GM23338 (cell line): ENCODE measurements around the gene INPP4B. TPM values are rescaled to one million over a fixed set of nuclear protein-coding genes. Genes with fewer than 3 reads are reported as not detected.

Experiments
- ATAC-seq: fragments of 200-7000 bp; cut with Tn5 transposase; 3 replicates; pipeline ENCODE4 v1.9.1; 2020
- DNase-seq: peaks from one replicate; pipeline ENCODE4 v3.0.0-alpha.2; 2015; ENCODE audit warnings: low spot score
- H2AFZ ChIP-seq: fragments of 200-600 bp; sonication (generic); 2 replicates; pipeline ENCODE4 v1.8.0; 2016; ENCODE audit warnings: antibody characterized with exemption, mild to moderate bottlenecking, moderate library complexity
- H3F3A ChIP-seq: fragments of 200-600 bp; sonication (generic); replicated peaks from 2 replicates; pipeline ENCODE4 v1.8.0; 2017; ENCODE audit warnings: antibody characterized with exemption, mixed run types, low read depth
- H3K27ac ChIP-seq: fragments of 200-600 bp; sonication (generic); 2 replicates; pipeline ENCODE4 v1.6.1; 2016; ENCODE audit warnings: low read depth
- H3K27me3 ChIP-seq: fragments of 200-600 bp; sonication (generic); 2 replicates; pipeline ENCODE4 v1.8.0; 2016; ENCODE audit warnings: mild to moderate bottlenecking, mixed run types, moderate library complexity; ENCODE audit not compliant: insufficient read depth
- H3K36me3 ChIP-seq: fragments of 200-600 bp; sonication (generic); 2 replicates; pipeline ENCODE4 v1.8.0; 2016; ENCODE audit warnings: mild to moderate bottlenecking; ENCODE audit not compliant: insufficient read depth
- H3K4me1 ChIP-seq: fragments of 200-600 bp; sonication (generic); 2 replicates; pipeline ENCODE4 v1.8.0; 2016; ENCODE audit warnings: mild to moderate bottlenecking, moderate library complexity; ENCODE audit not compliant: insufficient read depth
- H3K4me2 ChIP-seq: fragments of 200-600 bp; sonication (generic); 2 replicates; pipeline ENCODE4 v1.7.1; 2017; ENCODE audit warnings: mixed run types
- H3K4me3 ChIP-seq: fragments of 200-600 bp; sonication (generic); 2 replicates; pipeline ENCODE4 v1.6.1; 2016; ENCODE audit warnings: mixed run types
- H3K79me2 ChIP-seq: fragments of 200-600 bp; sonication (generic); replicated peaks from 2 replicates; pipeline ENCODE4 v1.8.0; 2017; ENCODE audit warnings: mild to moderate bottlenecking; ENCODE audit not compliant: insufficient read depth
- H3K9me2 ChIP-seq: fragments of 200-600 bp; sonication (generic); 2 replicates; pipeline ENCODE4 v1.8.0; 2017; ENCODE audit not compliant: insufficient read depth
- H4K20me1 ChIP-seq: fragments of 200-600 bp; sonication (generic); replicated peaks from 2 replicates; pipeline ENCODE4 v1.8.0; 2017; ENCODE audit warnings: mild to moderate bottlenecking; ENCODE audit not compliant: insufficient read depth
- H3K27ac Mint-ChIP-seq: 2 replicates; pipeline ENCODE4 v1.8.0; 2020; ENCODE audit warnings: inconsistent platforms, mild to moderate bottlenecking, moderate library complexity, mixed read lengths
- H3K27me3 Mint-ChIP-seq: 3 replicates; pipeline ENCODE4 v1.8.0; 2022; ENCODE audit warnings: low read depth, mild to moderate bottlenecking, moderate library complexity, mixed read lengths, inconsistent platforms; ENCODE audit not compliant: insufficient read depth, poor library complexity
- H3K36me3 Mint-ChIP-seq: 3 replicates; pipeline ENCODE4 v1.8.0; 2021; ENCODE audit warnings: low read depth, mild to moderate bottlenecking, inconsistent platforms, moderate library complexity, mixed read lengths
- H3K4me1 Mint-ChIP-seq: 3 replicates; pipeline ENCODE4 v1.8.0; 2020; ENCODE audit warnings: mild to moderate bottlenecking, inconsistent platforms, mixed read lengths
- H3K4me3 Mint-ChIP-seq: 3 replicates; pipeline ENCODE4 v1.8.0; 2021; ENCODE audit warnings: moderate library complexity, mild to moderate bottlenecking, inconsistent platforms, mixed read lengths
- H3K9me3 Mint-ChIP-seq: 3 replicates; pipeline ENCODE4 v1.8.0; 2020; ENCODE audit warnings: moderate library complexity, mild to moderate bottlenecking, inconsistent platforms, mixed read lengths
- CREB1 ChIP-seq: fragments of 250-450 bp; sonication (Bioruptor Pico); IDR thresholded peaks from 2 replicates; pipeline ENCODE4 v1.5.0; 2020; ENCODE audit warnings: low read depth, mild to moderate bottlenecking, moderate library complexity
- EZH2 ChIP-seq: fragments of 200-600 bp; sonication (generic); IDR thresholded peaks from one replicate; pipeline ENCODE4 v1.8.0; 2017; ENCODE audit warnings: antibody characterized with exemption, mild to moderate bottlenecking, low read depth; ENCODE audit not compliant: unreplicated experiment
- EZH2phosphoT487 ChIP-seq: fragments of 200-600 bp; sonication (generic); IDR thresholded peaks from one replicate; pipeline ENCODE4 v1.8.1; 2018; ENCODE audit warnings: antibody characterized with exemption; ENCODE audit not compliant: unreplicated experiment
- JUNB ChIP-seq: IDR thresholded peaks from one replicate; pipeline ENCODE4 v1.6.1; 2016; ENCODE audit warnings: antibody characterized with exemption; ENCODE audit not compliant: unreplicated experiment
- NANOG ChIP-seq: IDR thresholded peaks from 2 replicates; pipeline ENCODE4 v1.6.1; 2016; ENCODE audit warnings: antibody characterized with exemption, borderline replicate concordance
- POLR2AphosphoS5 ChIP-seq: IDR thresholded peaks from 2 replicates; pipeline ENCODE4 v1.6.1; 2016; ENCODE audit warnings: antibody characterized with exemption, low read depth
- STAT1 ChIP-seq: IDR thresholded peaks from one replicate; pipeline ENCODE4 v1.6.1; 2016; ENCODE audit warnings: antibody characterized with exemption; ENCODE audit not compliant: unreplicated experiment
- ZNF114 ChIP-seq: fragments of 250-450 bp; sonication (Bioruptor Pico); IDR thresholded peaks from 2 replicates; pipeline ENCODE4 v1.5.0; 2020; ENCODE audit warnings: mild to moderate bottlenecking, moderate library complexity
- ZNF331 ChIP-seq: fragments of 250-450 bp; sonication (Bioruptor Pico); IDR thresholded peaks from 2 replicates; pipeline ENCODE4 v1.5.0; 2020; ENCODE audit warnings: low read depth, mild to moderate bottlenecking, moderate library complexity
- polyA plus RNA-seq: library from polyadenylated mRNA; unstranded; fragments of >200 nt; fragmentation: Nextera tagmentation; extraction: Ambion mirVana; gene quantifications from 2 replicates; pipeline ENCODE4 v1.2.1, GENCODE V29; 2016
- total RNA-seq: library from RNA; depleted of rRNA; stranded (reverse); fragments of >200 nt; shearing (Covaris generic); gene quantifications from 2 replicates; pipeline ENCODE4 v1.2.3, GENCODE V29; 2014
- TF ChIP-seq, protein P1 (sequence below): fragments of 250-450 bp; sonication (Bioruptor Pico); IDR thresholded peaks from 2 replicates; pipeline ENCODE4 v1.5.0; 2020; ENCODE audit warnings: mild to moderate bottlenecking, moderate library complexity
- TF ChIP-seq, protein P2 (sequence below): IDR thresholded peaks from 2 replicates; pipeline ENCODE4 v1.6.1; 2016; ENCODE audit warnings: antibody characterized with exemption
- TF ChIP-seq, protein P3 (sequence below): IDR thresholded peaks from one replicate; pipeline ENCODE4 v1.6.1; 2018; ENCODE audit warnings: antibody characterized with exemption; ENCODE audit not compliant: unreplicated experiment
- TF ChIP-seq, protein P4 (sequence below), 2 experiments: fragments of 200-600 bp in 1 of 2; sonication (generic) in 1 of 2; conservative IDR thresholded peaks; 2 replicates each; pipeline versions ENCODE4 v1.5.1 to v1.6.1; 2016 to 2017; ENCODE audit warnings: antibody characterized with exemption in 2 of 2, low read depth in 2 of 2, mild to moderate bottlenecking in 2 of 2, moderate library complexity in 1 of 2

Gene INPP4B
- total and polyA plus RNA-seq, 2 experiments from 2014 or later = 0.11 to 0.14 TPM

DNA sequence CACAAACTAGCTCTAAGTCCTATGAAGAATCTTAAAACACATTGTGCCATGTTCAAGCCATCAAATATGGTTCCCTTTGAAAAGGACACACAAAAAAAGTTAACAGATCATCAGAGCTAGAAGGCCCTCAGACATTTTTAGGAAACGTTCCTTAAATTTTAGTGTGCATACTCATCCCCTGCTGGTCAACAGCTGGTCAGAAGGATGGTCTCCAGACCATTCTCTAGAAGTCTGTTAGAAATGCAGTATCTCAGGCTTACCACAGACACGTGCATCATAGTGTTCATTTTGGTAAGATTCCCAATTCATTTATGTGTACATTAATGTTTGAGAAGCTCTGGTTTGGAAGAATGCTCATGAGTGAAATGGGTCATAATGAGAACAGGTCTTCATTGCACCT is 523.1 kb downstream of the INPP4B start:
- TF ChIP-seq, protein P1, sequence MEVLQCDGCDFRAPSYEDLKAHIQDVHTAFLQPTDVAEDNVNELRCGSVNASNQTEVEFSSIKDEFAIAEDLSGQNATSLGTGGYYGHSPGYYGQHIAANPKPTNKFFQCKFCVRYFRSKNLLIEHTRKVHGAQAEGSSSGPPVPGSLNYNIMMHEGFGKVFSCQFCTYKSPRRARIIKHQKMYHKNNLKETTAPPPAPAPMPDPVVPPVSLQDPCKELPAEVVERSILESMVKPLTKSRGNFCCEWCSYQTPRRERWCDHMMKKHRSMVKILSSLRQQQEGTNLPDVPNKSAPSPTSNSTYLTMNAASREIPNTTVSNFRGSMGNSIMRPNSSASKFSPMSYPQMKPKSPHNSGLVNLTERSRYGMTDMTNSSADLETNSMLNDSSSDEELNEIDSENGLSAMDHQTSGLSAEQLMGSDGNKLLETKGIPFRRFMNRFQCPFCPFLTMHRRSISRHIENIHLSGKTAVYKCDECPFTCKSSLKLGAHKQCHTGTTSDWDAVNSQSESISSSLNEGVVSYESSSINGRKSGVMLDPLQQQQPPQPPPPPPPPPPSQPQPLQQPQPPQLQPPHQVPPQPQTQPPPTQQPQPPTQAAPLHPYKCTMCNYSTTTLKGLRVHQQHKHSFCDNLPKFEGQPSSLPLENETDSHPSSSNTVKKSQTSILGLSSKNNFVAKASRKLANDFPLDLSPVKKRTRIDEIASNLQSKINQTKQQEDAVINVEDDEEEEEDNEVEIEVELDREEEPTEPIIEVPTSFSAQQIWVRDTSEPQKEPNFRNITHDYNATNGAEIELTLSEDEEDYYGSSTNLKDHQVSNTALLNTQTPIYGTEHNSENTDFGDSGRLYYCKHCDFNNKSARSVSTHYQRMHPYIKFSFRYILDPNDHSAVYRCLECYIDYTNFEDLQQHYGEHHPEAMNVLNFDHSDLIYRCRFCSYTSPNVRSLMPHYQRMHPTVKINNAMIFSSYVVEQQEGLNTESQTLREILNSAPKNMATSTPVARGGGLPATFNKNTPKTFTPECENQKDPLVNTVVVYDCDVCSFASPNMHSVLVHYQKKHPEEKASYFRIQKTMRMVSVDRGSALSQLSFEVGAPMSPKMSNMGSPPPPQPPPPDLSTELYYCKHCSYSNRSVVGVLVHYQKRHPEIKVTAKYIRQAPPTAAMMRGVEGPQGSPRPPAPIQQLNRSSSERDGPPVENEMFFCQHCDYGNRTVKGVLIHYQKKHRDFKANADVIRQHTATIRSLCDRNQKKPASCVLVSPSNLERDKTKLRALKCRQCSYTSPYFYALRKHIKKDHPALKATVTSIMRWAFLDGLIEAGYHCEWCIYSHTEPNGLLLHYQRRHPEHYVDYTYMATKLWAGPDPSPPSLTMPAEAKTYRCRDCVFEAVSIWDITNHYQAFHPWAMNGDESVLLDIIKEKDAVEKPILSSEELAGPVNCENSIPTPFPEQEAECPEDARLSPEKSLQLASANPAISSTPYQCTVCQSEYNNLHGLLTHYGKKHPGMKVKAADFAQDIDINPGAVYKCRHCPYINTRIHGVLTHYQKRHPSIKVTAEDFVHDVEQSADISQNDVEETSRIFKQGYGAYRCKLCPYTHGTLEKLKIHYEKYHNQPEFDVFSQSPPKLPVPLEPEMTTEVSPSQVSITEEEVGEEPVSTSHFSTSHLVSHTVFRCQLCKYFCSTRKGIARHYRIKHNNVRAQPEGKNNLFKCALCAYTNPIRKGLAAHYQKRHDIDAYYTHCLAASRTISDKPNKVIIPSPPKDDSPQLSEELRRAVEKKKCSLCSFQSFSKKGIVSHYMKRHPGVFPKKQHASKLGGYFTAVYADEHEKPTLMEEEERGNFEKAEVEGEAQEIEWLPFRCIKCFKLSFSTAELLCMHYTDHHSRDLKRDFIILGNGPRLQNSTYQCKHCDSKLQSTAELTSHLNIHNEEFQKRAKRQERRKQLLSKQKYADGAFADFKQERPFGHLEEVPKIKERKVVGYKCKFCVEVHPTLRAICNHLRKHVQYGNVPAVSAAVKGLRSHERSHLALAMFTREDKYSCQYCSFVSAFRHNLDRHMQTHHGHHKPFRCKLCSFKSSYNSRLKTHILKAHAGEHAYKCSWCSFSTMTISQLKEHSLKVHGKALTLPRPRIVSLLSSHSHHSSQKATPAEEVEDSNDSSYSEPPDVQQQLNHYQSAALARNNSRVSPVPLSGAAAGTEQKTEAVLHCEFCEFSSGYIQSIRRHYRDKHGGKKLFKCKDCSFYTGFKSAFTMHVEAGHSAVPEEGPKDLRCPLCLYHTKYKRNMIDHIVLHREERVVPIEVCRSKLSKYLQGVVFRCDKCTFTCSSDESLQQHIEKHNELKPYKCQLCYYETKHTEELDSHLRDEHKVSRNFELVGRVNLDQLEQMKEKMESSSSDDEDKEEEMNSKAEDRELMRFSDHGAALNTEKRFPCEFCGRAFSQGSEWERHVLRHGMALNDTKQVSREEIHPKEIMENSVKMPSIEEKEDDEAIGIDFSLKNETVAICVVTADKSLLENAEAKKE (CRISPR knock-in tag) = no peak
- TF ChIP-seq EZH2phosphoT487 (no peak), EZH2 (no peak), STAT1 (no peak), NANOG (no peak), ZNF331 (CRISPR knock-in tag) (no peak), JUNB (no peak), POLR2AphosphoS5 (no peak), CREB1 (CRISPR knock-in tag) (no peak), ZNF114 (CRISPR knock-in tag) (no peak)
- TF ChIP-seq, protein P2, sequence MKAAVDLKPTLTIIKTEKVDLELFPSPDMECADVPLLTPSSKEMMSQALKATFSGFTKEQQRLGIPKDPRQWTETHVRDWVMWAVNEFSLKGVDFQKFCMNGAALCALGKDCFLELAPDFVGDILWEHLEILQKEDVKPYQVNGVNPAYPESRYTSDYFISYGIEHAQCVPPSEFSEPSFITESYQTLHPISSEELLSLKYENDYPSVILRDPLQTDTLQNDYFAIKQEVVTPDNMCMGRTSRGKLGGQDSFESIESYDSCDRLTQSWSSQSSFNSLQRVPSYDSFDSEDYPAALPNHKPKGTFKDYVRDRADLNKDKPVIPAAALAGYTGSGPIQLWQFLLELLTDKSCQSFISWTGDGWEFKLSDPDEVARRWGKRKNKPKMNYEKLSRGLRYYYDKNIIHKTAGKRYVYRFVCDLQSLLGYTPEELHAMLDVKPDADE = no peak
- TF ChIP-seq, protein P3, sequence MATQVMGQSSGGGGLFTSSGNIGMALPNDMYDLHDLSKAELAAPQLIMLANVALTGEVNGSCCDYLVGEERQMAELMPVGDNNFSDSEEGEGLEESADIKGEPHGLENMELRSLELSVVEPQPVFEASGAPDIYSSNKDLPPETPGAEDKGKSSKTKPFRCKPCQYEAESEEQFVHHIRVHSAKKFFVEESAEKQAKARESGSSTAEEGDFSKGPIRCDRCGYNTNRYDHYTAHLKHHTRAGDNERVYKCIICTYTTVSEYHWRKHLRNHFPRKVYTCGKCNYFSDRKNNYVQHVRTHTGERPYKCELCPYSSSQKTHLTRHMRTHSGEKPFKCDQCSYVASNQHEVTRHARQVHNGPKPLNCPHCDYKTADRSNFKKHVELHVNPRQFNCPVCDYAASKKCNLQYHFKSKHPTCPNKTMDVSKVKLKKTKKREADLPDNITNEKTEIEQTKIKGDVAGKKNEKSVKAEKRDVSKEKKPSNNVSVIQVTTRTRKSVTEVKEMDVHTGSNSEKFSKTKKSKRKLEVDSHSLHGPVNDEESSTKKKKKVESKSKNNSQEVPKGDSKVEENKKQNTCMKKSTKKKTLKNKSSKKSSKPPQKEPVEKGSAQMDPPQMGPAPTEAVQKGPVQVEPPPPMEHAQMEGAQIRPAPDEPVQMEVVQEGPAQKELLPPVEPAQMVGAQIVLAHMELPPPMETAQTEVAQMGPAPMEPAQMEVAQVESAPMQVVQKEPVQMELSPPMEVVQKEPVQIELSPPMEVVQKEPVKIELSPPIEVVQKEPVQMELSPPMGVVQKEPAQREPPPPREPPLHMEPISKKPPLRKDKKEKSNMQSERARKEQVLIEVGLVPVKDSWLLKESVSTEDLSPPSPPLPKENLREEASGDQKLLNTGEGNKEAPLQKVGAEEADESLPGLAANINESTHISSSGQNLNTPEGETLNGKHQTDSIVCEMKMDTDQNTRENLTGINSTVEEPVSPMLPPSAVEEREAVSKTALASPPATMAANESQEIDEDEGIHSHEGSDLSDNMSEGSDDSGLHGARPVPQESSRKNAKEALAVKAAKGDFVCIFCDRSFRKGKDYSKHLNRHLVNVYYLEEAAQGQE = no peak
- TF ChIP-seq, protein P4, sequence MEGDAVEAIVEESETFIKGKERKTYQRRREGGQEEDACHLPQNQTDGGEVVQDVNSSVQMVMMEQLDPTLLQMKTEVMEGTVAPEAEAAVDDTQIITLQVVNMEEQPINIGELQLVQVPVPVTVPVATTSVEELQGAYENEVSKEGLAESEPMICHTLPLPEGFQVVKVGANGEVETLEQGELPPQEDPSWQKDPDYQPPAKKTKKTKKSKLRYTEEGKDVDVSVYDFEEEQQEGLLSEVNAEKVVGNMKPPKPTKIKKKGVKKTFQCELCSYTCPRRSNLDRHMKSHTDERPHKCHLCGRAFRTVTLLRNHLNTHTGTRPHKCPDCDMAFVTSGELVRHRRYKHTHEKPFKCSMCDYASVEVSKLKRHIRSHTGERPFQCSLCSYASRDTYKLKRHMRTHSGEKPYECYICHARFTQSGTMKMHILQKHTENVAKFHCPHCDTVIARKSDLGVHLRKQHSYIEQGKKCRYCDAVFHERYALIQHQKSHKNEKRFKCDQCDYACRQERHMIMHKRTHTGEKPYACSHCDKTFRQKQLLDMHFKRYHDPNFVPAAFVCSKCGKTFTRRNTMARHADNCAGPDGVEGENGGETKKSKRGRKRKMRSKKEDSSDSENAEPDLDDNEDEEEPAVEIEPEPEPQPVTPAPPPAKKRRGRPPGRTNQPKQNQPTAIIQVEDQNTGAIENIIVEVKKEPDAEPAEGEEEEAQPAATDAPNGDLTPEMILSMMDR (conservative IDR thresholded peaks at IDR 0.05; ENCODE audit: low read depth in 2 of 2) = no peak
- H3K27me3 Mint-ChIP-seq = peaks cover 2% of the 10 kb centered on the region
- H3K9me3 Mint-ChIP-seq = no peaks in the 10 kb centered on the region
- H3K4me2 ChIP-seq = no peak overlapping the region
- H3K36me3 ChIP-seq = no peaks in the 10 kb centered on the region
- no peak overlapping the region for H3K27ac ChIP-seq
- no peak for DNase-seq
- H3K4me1 Mint-ChIP-seq = peaks cover 4% of the 10 kb centered on the region; the same call in 2 of the 3 replicates
- H3K4me3 Mint-ChIP-seq = no peak overlapping the region
- ATAC-seq = no peak
- no peaks in the 10 kb centered on the region for H3F3A ChIP-seq
- H4K20me1 ChIP-seq = no peaks in the 10 kb centered on the region
- H3K9me2 ChIP-seq = peaks cover 3% of the 10 kb centered on the region; the same call in 1 of the 2 replicates
- H3K27me3 ChIP-seq = no peaks in the 10 kb centered on the region
- no peaks in the 10 kb centered on the region for H3K79me2 ChIP-seq
- no peak overlapping the region for H3K4me3 ChIP-seq
- H3K27ac Mint-ChIP-seq = no peak overlapping the region
- H2AFZ ChIP-seq = no peak overlapping the region
- no peaks in the 10 kb centered on the region for H3K4me1 ChIP-seq
- H3K36me3 Mint-ChIP-seq = no peaks in the 10 kb centered on the region
